HL-60 (cell line): ENCODE data around the gene SLC13A2.

Experiments used
- DNase-seq, 2 experiments: peaks; one replicate each; pipeline ENCODE4 v3.0.0-alpha.2; 2010 to 2020; ENCODE audit warnings: low read depth in 1 of 2, low spot score in 1 of 2
- H3K27ac ChIP-seq: fragments of 250-450 bp; sonication (Bioruptor Pico); replicated peaks from 2 replicates; pipeline ENCODE4 v1.5.1; 2020; ENCODE audit warnings: mild to moderate bottlenecking, moderate library complexity
- H3K27me3 ChIP-seq: fragments of 250-450 bp; sonication (Bioruptor Pico); 2 replicates; pipeline ENCODE4 v1.5.1; 2021; ENCODE audit warnings: mild to moderate bottlenecking, moderate library complexity; ENCODE audit not compliant: insufficient read depth, poor library complexity, severe bottlenecking
- H3K4me3 ChIP-seq: replicated peaks from 2 replicates; pipeline ENCODE4 v1.5.1; 2011; ENCODE audit warnings: mild to moderate bottlenecking, control low read depth, low read length; ENCODE audit not compliant: insufficient read depth
- GABPA ChIP-seq: IDR thresholded peaks from 2 replicates; pipeline ENCODE4 v1.6.1; 2012; ENCODE audit warnings: low read depth
- POLR2AphosphoS5 ChIP-seq: IDR thresholded peaks from 2 replicates; pipeline ENCODE4 v1.6.1; 2012; ENCODE audit warnings: low read depth
- REST ChIP-seq: IDR thresholded peaks from 2 replicates; pipeline ENCODE4 v1.6.1; 2012; ENCODE audit warnings: low read depth; ENCODE audit not compliant: insufficient replicate concordance
- SPI1 ChIP-seq: IDR thresholded peaks from 2 replicates; pipeline ENCODE4 v1.6.1; 2012; ENCODE audit warnings: low read depth, mild to moderate bottlenecking, borderline replicate concordance
- TF ChIP-seq, protein P1 (sequence below): IDR thresholded peaks from one replicate; pipeline ENCODE4 v1.5.1; 2011; ENCODE audit warnings: low read length, control low read depth, inconsistent platforms; ENCODE audit not compliant: insufficient read depth

Gene SLC13A2

DNA sequence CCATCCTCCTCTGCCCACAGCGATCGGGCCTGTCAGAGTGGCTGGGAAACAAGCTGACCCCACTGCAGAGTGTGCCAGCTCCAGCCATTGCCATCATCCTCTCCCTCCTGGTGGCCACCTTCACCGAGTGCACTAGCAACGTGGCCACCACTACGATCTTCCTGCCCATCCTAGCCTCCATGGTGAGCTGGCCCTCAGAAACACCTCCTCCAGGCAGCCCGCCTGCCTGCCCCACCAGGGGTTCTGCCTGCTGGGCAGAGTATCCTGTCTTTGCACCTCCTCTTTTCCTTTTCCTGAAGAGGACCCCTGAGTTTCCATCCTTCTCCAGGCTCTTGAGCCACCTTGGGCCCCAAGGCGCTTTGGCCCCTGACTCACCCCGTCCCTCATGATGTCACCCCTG lies 22.2 kb downstream of the SLC13A2 start:
- no peak for DNase-seq
- H3K4me3 ChIP-seq = no peak overlapping the region
- H3K27ac ChIP-seq = no peak overlapping the region
- no peaks in the 10 kb centered on the region for H3K27me3 ChIP-seq
- TF ChIP-seq POLR2AphosphoS5 (no peak), REST (no peak)

DNA sequence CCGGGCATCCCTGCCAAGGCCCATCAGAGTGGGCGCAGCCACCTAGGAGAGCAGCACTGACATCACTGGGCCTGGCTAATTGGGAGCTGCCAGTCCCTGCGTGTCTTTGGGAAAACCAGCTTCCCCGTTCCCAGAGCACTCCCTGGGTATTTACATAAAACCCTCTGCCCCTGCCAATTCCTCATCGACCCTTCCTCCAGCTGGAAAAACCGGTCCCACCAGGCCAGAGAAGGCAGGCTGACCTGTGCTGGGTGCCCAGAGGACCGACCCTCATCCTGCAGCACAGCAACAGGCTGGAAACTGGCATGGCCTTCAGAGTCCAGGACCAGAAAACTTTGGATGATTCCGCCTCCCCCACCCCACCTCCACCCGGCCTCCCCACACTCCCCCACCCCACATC lies 24.5 kb downstream of the SLC13A2 start:
- H3K4me3 ChIP-seq = no peak overlapping the region
- H3K27me3 ChIP-seq = no peaks in the 10 kb centered on the region
- no peak for DNase-seq
- TF ChIP-seq, protein P1, sequence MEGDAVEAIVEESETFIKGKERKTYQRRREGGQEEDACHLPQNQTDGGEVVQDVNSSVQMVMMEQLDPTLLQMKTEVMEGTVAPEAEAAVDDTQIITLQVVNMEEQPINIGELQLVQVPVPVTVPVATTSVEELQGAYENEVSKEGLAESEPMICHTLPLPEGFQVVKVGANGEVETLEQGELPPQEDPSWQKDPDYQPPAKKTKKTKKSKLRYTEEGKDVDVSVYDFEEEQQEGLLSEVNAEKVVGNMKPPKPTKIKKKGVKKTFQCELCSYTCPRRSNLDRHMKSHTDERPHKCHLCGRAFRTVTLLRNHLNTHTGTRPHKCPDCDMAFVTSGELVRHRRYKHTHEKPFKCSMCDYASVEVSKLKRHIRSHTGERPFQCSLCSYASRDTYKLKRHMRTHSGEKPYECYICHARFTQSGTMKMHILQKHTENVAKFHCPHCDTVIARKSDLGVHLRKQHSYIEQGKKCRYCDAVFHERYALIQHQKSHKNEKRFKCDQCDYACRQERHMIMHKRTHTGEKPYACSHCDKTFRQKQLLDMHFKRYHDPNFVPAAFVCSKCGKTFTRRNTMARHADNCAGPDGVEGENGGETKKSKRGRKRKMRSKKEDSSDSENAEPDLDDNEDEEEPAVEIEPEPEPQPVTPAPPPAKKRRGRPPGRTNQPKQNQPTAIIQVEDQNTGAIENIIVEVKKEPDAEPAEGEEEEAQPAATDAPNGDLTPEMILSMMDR = no peak
- TF ChIP-seq REST = no peak
- no peak for TF ChIP-seq GABPA
- TF ChIP-seq POLR2AphosphoS5 = no peak
- no peak for TF ChIP-seq SPI1
- no peak overlapping the region for H3K27ac ChIP-seq

DNA sequence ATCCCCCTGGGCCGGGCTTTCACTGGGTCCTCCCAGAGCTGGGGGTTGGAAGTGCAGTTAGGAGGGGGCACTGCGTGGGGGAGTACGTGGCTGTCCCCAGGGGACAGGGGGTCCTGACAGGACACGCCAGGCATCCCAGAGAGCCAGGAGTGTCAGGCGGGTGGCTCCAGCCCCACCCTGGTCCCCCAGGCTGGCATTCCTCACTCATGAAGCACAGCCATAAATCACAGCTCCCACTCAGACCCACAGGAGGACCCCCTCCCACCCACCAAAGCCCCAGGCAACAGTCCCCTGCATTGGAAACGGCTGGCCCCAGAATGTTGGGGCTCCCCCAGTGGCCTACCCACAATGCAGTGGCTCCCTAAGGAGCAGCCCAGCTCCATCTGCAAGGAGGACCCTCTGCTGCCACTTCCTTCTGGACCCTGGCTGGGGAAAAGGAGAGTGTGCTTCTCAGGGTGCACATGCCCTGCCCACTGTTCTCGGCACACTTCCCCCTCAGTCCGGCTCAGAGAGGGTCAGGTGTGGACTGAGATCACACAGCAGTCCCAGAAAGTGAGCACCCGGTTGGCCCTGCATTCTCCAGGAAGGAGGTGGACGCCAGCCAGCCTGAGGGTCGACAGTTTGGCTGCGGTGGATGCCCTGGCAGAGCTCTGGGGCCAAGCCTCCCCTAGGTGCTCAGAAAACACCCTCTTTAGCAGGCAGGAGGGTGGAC lies 25.4 kb downstream of the SLC13A2 start:
- Histone ChIP-seq H3K27me3 (peaks cover 2% of the 10 kb centered on the region), H3K27ac (no peak overlapping the region), H3K4me3 (no peak overlapping the region)
- no peak for DNase-seq
- TF ChIP-seq SPI1 (no peak), POLR2AphosphoS5 (no peak), GABPA (no peak), REST (no peak)
- TF ChIP-seq, protein P1 = no peak

DNA sequence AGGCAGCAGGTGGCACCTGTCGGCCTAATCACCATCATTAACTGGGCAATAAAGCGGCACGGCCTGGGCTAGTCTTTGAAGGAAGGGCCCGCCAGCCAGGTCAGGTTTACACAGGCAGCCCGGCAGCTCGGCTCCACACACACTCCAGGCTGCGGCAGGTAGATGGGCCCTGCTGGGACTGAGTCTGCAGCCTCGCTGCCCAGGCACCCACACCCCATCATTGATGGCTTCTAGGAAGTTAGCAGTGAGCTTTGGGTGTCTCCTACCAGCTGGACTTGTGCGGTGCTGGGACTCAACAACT lies 25.9 kb downstream of the SLC13A2 start:
- H3K27me3 ChIP-seq = peaks cover 5% of the 10 kb centered on the region
- no peak for DNase-seq
- H3K4me3 ChIP-seq = no peak overlapping the region
- H3K27ac ChIP-seq = no peak overlapping the region
- no peak for TF ChIP-seq POLR2AphosphoS5
- TF ChIP-seq REST = no peak
- TF ChIP-seq SPI1 = no peak
- TF ChIP-seq GABPA = no peak
- TF ChIP-seq, protein P1 = no peak
